ENCODE measurements around the gene FGF1.

DNA sequence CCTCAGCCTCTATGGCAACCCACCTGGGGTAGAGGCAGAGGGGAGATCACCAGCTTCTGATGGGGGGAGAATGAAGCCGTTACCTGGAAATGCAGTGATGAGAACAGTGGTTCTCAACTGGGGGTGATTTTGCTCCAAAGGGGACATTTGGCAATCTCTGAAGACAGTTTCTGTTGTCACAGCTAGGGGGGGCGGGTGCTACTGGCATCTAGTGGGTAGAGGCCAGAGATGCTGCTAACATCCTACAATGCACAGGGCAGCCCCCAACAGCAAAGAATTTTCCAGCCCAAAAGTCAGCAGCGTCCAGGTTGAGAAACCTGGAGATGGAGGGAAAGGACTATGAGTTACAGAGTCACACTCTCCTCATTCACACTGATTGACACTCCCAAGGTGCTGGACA, 84.5 kb downstream of the FGF1 start:
- TF ChIP-seq POLR2A (IDR thresholded peaks at IDR 0.05) (no peak), EP300 (IDR thresholded peaks at IDR 0.05) (no peak)
